HepG2 (cell line): ENCODE data around the gene TNC.

Experiments used
- ARNT ChIP-seq: fragments of 450-650 bp; IDR thresholded peaks from 2 replicates; pipeline ENCODE4 v1.6.1; 2017
- BHLHE40 ChIP-seq: IDR thresholded peaks from 2 replicates; pipeline ENCODE4 v1.6.1; 2011; ENCODE audit warnings: low read length, improper control_type of control experiment
- EP300 ChIP-seq, 3 experiments: sonication (generic) in 1 of 3; formaldehyde crosslinking in 1 of 3; IDR thresholded peaks; 2 replicates each; pipeline versions ENCODE4 v1.5.1 to v1.6.1; 2011 to 2020; ENCODE audit warnings: low read depth in 2 of 3, low read length in 2 of 3, borderline replicate concordance in 1 of 3, improper control_type of control experiment in 1 of 3, mild to moderate bottlenecking in 1 of 3, missing genetic modification reagents in 1 of 3, moderate library complexity in 1 of 3
- KMT2A ChIP-seq: sonication (generic); formaldehyde crosslinking; IDR thresholded peaks from 2 replicates; pipeline ENCODE4 v1.4.0; 2020; ENCODE audit warnings: missing genetic modification reagents
- MTA3 ChIP-seq: sonication (generic); formaldehyde crosslinking; IDR thresholded peaks from 2 replicates; pipeline ENCODE4 v1.4.0; 2020; ENCODE audit warnings: missing genetic modification reagents
- PBX2 ChIP-seq: IDR thresholded peaks from 2 replicates; pipeline ENCODE4 v1.6.1; 2016; ENCODE audit warnings: control low read depth
- POLR2AphosphoS5 ChIP-seq: IDR thresholded peaks from 2 replicates; pipeline ENCODE4 v1.6.1; 2012; ENCODE audit warnings: low read depth, low read length
- SKI ChIP-seq: fragments of 450-650 bp; IDR thresholded peaks from one replicate; pipeline ENCODE4 v1.6.1; 2018; ENCODE audit warnings: mild to moderate bottlenecking; ENCODE audit not compliant: partially characterized antibody
- ZBTB7B ChIP-seq: sonication (generic); formaldehyde crosslinking; IDR thresholded peaks from 2 replicates; pipeline ENCODE4 v1.4.0; 2020; ENCODE audit warnings: missing genetic modification reagents
- ZKSCAN8 ChIP-seq: IDR thresholded peaks from 2 replicates; pipeline ENCODE4 v1.6.1; 2016; ENCODE audit warnings: borderline replicate concordance, missing genetic modification reagents, missing compliant biosample characterization
- ZUFSP ChIP-seq: sonication (generic); formaldehyde crosslinking; IDR thresholded peaks from 2 replicates; pipeline ENCODE4 v1.9.0; 2021; ENCODE audit warnings: missing genetic modification reagents, mild to moderate bottlenecking, borderline replicate concordance
- TF ChIP-seq, protein P1 (sequence below): sonication (generic); formaldehyde crosslinking; IDR thresholded peaks from 2 replicates; pipeline ENCODE4 v1.5.0; 2020; ENCODE audit warnings: mild to moderate bottlenecking, missing genetic modification reagents, moderate library complexity
- TF ChIP-seq, protein P2 (sequence below): sonication (generic); formaldehyde crosslinking; IDR thresholded peaks from 2 replicates; pipeline ENCODE4 v1.4.0; 2020; ENCODE audit warnings: missing genetic modification reagents, borderline replicate concordance
- TF ChIP-seq, protein P3 (sequence below): sonication (generic); formaldehyde crosslinking; IDR thresholded peaks from 2 replicates; pipeline ENCODE4 v1.5.1; 2020; ENCODE audit warnings: missing genetic modification reagents, mild to moderate bottlenecking, borderline replicate concordance

- TF ChIP-seq SKI (no peak), ZUFSP (CRISPR knock-in tag) (no peak), MTA3 (CRISPR knock-in tag) (no peak), PBX2 (CRISPR knock-in tag) (no peak), ZBTB7B (CRISPR knock-in tag) (no peak), EP300 (IDR thresholded peaks at IDR 0.05; ENCODE audit: low read depth in 2 of 2, low read length in 2 of 2) (no peak), EP300 (CRISPR knock-in tag; IDR thresholded peaks at IDR 0.05; ENCODE audit: borderline replicate concordance) (no peak), BHLHE40 (no peak), ZKSCAN8 (CRISPR knock-in tag) (no peak), ARNT (no peak), POLR2AphosphoS5 (no peak), KMT2A (CRISPR knock-in tag) (no peak)
- TF ChIP-seq, protein P1, sequence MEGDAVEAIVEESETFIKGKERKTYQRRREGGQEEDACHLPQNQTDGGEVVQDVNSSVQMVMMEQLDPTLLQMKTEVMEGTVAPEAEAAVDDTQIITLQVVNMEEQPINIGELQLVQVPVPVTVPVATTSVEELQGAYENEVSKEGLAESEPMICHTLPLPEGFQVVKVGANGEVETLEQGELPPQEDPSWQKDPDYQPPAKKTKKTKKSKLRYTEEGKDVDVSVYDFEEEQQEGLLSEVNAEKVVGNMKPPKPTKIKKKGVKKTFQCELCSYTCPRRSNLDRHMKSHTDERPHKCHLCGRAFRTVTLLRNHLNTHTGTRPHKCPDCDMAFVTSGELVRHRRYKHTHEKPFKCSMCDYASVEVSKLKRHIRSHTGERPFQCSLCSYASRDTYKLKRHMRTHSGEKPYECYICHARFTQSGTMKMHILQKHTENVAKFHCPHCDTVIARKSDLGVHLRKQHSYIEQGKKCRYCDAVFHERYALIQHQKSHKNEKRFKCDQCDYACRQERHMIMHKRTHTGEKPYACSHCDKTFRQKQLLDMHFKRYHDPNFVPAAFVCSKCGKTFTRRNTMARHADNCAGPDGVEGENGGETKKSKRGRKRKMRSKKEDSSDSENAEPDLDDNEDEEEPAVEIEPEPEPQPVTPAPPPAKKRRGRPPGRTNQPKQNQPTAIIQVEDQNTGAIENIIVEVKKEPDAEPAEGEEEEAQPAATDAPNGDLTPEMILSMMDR (CRISPR knock-in tag): no peak
- TF ChIP-seq, protein P2, sequence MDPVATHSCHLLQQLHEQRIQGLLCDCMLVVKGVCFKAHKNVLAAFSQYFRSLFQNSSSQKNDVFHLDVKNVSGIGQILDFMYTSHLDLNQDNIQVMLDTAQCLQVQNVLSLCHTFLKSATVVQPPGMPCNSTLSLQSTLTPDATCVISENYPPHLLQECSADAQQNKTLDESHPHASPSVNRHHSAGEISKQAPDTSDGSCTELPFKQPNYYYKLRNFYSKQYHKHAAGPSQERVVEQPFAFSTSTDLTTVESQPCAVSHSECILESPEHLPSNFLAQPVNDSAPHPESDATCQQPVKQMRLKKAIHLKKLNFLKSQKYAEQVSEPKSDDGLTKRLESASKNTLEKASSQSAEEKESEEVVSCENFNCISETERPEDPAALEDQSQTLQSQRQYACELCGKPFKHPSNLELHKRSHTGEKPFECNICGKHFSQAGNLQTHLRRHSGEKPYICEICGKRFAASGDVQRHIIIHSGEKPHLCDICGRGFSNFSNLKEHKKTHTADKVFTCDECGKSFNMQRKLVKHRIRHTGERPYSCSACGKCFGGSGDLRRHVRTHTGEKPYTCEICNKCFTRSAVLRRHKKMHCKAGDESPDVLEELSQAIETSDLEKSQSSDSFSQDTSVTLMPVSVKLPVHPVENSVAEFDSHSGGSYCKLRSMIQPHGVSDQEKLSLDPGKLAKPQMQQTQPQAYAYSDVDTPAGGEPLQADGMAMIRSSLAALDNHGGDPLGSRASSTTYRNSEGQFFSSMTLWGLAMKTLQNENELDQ (CRISPR knock-in tag): no peak
- TF ChIP-seq, protein P3, sequence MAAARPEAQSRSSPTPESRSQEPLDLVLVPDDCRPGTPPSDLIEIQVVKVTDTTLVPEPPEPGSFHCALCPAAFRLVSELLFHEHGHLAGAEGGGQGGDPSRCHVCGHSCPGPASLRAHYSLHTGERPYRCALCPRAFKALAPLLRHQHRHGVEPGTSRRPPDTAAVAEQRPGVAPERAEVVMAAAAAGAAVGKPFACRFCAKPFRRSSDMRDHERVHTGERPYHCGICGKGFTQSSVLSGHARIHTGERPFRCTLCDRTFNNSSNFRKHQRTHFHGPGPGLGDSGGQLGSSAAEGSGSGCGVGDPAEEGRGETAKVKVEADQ (CRISPR knock-in tag): no peak
Observed at GRCh38 chr9:114998326-114998725, 119.6 kb downstream of the TNC start.
